BE2C (cell line): Measurements from ENCODE around the gene NSL1.
"Not testable (repeated sequence)": the region's sequence is repeated elsewhere in the genome, so short reads cannot be mapped to it uniquely, and the experiment has no call there.

Source experiments
- DNase-seq: peaks from one replicate; pipeline ENCODE4 v3.0.0-alpha.2; 2020
- H3K27me3 ChIP-seq: fragments of 250-450 bp; sonication (Bioruptor Pico); 2 replicates; pipeline ENCODE4 v1.5.1; 2020; ENCODE audit warnings: mild to moderate bottlenecking
- H3K36me3 ChIP-seq: fragments of 250-450 bp; sonication (Bioruptor Pico); 2 replicates; pipeline ENCODE4 v1.5.1; 2020; ENCODE audit warnings: mild to moderate bottlenecking
- H3K4me1 ChIP-seq: fragments of 250-450 bp; sonication (Bioruptor Pico); 2 replicates; pipeline ENCODE4 v1.5.1; 2020
- H3K4me3 ChIP-seq: 2 replicates; pipeline ENCODE4 v1.5.1; 2011; ENCODE audit warnings: low read depth, low read length
- H3K9me3 ChIP-seq: fragments of 250-450 bp; sonication (Bioruptor Pico); 2 replicates; pipeline ENCODE4 v1.5.1; 2020
- TF ChIP-seq, protein P1 (sequence below): IDR thresholded peaks from 2 replicates; pipeline ENCODE4 v1.5.1; 2012; ENCODE audit warnings: mild to moderate bottlenecking, low read depth, low read length

Gene NSL1

GRCh38 chr1:212775241-212775640 is 16.3 kb downstream of the NSL1 start:
- no peaks in the 10 kb centered on the region for H3K36me3 ChIP-seq
- H3K27me3 ChIP-seq, result no peaks in the 10 kb centered on the region
- no peak for DNase-seq
- TF ChIP-seq, protein P1, sequence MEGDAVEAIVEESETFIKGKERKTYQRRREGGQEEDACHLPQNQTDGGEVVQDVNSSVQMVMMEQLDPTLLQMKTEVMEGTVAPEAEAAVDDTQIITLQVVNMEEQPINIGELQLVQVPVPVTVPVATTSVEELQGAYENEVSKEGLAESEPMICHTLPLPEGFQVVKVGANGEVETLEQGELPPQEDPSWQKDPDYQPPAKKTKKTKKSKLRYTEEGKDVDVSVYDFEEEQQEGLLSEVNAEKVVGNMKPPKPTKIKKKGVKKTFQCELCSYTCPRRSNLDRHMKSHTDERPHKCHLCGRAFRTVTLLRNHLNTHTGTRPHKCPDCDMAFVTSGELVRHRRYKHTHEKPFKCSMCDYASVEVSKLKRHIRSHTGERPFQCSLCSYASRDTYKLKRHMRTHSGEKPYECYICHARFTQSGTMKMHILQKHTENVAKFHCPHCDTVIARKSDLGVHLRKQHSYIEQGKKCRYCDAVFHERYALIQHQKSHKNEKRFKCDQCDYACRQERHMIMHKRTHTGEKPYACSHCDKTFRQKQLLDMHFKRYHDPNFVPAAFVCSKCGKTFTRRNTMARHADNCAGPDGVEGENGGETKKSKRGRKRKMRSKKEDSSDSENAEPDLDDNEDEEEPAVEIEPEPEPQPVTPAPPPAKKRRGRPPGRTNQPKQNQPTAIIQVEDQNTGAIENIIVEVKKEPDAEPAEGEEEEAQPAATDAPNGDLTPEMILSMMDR, result no peak
- no peaks in the 10 kb centered on the region for H3K9me3 ChIP-seq
- H3K4me1 ChIP-seq, result no peaks in the 10 kb centered on the region
- H3K4me3 ChIP-seq, result no peak overlapping the region

DNA sequence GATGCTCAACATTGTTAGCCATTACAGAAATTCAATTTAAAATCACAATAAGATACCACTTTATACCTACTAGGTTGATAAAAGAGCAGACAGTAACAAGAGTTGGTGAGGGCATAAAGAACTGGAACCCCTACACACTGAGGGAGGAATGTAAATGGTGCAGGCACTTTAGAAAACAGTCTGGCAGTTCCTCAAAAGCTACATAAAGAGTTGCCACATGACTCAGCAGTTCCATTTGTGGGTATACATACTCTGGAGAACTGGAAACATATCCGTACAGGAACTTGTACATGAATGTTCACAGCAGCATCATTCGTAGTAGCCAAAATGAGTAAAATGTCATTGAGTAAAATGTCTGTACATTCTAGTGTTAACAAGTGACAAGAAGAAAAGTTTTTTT is 17.0 kb downstream of the NSL1 start:
- no peaks in the 10 kb centered on the region for H3K4me1 ChIP-seq
- TF ChIP-seq, protein P1, result no peak
- DNase-seq, result no peak
- H3K4me3 ChIP-seq, result no peak overlapping the region
- H3K36me3 ChIP-seq, result no peaks in the 10 kb centered on the region
- no peaks in the 10 kb centered on the region for H3K9me3 ChIP-seq
- no peaks in the 10 kb centered on the region for H3K27me3 ChIP-seq

GRCh38 chr1:212773011-212773410 is 18.6 kb downstream of the NSL1 start:
- no peaks in the 10 kb centered on the region for H3K4me1 ChIP-seq
- H3K27me3 ChIP-seq, result no peaks in the 10 kb centered on the region
- TF ChIP-seq, protein P1, result no peak
- peaks cover 5% of the 10 kb centered on the region; the same call in 1 of the 2 replicates for H3K36me3 ChIP-seq
- no peak for DNase-seq
- H3K9me3 ChIP-seq, result no peaks in the 10 kb centered on the region
- H3K4me3 ChIP-seq, result no peak overlapping the region

DNA sequence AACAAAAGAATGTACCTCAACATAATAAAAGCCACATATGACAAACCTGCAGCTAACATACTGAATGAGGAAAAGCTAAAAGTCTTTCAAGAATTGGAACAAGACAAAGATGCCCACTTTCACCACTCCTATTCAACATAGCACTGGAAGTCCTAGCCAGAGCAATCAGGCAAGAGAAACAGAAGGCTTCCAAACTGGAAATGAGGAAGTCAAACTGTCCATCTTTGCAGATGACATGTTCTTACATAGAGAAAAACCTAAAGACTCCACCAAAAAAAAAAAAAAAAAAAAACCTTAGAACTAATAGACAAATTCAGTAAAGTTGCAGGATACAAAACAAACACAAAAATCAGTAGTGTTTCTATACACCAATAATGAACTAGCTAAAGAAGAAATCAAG is 20.2 kb downstream of the NSL1 start:
- no peaks in the 10 kb centered on the region for H3K27me3 ChIP-seq
- H3K9me3 ChIP-seq, result no peaks in the 10 kb centered on the region
- TF ChIP-seq, protein P1, result no peak
- no peaks in the 10 kb centered on the region for H3K4me1 ChIP-seq
- no peak overlapping the region for H3K4me3 ChIP-seq
- no peak for DNase-seq
- H3K36me3 ChIP-seq, result peaks cover 5% of the 10 kb centered on the region; the same call in 1 of the 2 replicates

DNA sequence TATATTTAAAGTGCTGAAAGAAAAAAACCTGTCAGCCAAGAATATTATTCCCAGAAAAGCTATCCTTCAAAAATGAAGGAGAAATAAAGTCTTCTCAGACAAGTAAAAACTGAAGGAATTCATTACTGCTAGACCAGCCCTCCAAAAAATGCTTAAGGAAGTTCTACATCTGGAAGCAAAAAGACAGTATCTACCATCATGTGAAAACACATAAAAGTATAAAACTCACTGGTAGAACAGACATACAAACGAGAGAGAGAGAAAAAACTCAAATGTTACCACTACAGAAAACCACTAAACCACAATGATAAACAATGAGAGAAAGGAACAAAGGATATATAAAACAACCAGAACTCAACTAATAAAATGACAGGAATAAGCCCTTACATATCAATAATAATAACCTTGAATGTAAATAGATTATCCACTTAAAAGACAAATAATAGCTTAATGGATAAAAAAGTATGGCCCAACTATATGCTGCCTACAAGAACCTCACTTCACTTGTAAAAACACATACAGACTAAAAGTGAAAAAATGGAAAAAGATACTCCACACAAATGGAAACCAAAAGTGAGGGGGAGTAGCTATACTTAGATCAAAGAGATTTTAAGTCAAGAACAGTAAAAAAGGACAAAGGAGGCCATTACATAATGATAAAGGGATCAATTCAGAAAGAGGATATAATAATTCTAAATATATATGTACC is 22.0 kb downstream of the NSL1 start:
- no peak overlapping the region for H3K4me3 ChIP-seq
- no peaks in the 10 kb centered on the region for H3K9me3 ChIP-seq
- no peaks in the 10 kb centered on the region for H3K27me3 ChIP-seq
- no peak for DNase-seq
- TF ChIP-seq, protein P1, result no peak
- H3K4me1 ChIP-seq, result no peaks in the 10 kb centered on the region
- peaks cover 5% of the 10 kb centered on the region; the same call in 1 of the 2 replicates for H3K36me3 ChIP-seq

- DNase-seq, H3K9me3 ChIP-seq, H3K4me3 ChIP-seq, H3K4me1 ChIP-seq, H3K27me3 ChIP-seq, H3K36me3 ChIP-seq: not testable (repeated sequence)
Measured at GRCh38 chr1:212766825-212767224, 24.8 kb downstream of the NSL1 start.

- H3K27me3 ChIP-seq, H3K36me3 ChIP-seq, H3K9me3 ChIP-seq, H3K4me1 ChIP-seq, DNase-seq, H3K4me3 ChIP-seq: not testable (repeated sequence)
Measured at GRCh38 chr1:212764718-212765281, 26.8 kb downstream of the NSL1 start.
